Activated CD4-positive, alpha-beta T cell treated with anti-CD3 and anti-CD28 coated beads, Interleukin-2, Interleukin-6, amounts not matched to agents 100 ng/mL and 50 ng/mL, durations not matched to agents 16 hours and 8 hours (primary cell): ENCODE results near the gene RNASE12.
"Not testable (repeated sequence)": the region's sequence is repeated elsewhere in the genome, so short reads cannot be mapped to it uniquely, and the experiment has no call there.

ENCODE experiments used
- DNase-seq: peaks from one replicate; pipeline ENCODE4 v3.0.0-alpha.2; 2020

The RNASE12 gene, protein sequence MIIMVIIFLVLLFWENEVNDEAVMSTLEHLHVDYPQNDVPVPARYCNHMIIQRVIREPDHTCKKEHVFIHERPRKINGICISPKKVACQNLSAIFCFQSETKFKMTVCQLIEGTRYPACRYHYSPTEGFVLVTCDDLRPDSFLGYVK

DNA sequence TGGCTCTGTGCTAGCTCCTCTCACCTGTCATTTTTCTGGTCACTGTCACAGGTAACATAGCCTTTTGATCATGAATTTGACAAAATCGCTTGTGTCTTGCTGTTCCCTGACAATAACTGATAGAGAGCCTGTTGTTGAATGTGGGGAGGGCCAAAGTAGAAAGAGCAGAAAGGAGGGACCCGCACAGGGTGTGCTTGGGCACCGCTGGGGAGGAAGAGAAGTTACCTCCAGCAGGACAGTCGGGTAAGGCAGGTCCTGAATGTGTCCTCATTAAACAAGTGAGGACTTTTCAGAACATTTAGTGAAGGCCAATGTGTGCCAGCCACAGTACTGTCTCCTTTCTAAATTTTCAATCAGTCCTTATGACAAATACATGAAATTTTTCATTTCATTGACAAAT is at the start of gene RNASE12:
RNASE12 (minus strand) TSS at position 142 of the 400 bp plus-strand sequence. CDS start 653 bp downstream, outside the sequence.
- DNase-seq, result no peak

DNA sequence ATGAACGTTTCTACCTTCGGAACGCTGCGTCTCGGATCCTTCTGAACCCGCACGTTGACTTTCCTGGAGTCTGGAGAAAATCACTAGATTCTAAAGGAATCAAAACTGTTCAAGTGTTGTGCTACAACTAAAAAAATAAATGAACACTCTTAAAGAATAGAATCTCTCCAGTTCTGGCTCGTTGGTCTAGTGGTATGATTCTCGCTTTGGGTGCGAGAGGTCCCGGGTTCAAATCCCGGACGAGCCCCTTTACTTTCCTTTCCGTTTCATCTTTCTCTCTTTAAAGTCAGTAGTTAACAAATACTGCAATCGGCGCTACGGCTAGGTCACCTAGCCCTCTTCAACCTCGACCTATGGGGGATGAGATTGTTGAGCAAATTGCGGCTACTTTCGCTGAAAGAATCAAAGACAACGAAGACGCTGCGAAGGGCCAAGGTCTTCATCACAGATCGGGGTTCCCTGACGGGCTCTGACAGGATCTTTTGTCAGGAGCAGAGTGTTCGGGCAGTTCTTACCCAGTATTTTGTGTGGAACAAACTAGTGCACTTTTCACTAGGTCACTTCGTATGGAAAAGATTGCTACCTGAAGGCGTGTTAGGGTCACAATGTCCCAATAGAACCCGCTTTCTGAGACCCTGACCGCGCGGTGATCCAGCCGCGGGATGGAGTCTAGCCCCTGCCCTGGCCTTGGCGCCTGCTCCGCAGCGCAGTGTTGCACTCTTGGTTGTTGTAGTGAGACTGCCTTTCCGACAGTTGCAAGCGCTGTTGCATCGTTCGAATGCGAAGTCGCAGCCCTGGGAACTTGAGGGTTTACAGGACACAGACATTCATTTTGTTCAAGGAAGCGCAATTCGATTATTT is 41.9 kb upstream of the RNASE12 start:
- peak; percentile 92 for DNase-seq

DNA sequence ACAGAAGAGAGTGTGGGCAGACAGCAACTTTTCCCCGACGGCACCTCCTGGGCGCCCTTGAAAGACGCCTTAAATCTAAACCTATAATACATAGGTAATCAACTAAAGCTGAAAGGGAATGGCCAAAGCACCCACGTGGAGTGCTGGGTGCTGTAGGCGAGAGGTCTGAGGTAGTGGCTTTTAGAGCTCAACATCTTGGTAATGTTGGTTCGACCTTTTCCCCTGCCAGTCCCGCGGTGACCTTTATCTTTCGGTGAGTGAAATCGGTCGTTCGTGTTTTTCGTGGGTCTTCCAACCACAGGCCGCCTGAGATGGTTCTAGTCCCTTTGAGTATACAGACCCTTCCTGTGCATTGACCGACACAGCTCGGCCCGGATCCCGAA is 41.3 kb upstream of the RNASE12 start:
- peak; percentile 58 for DNase-seq

DNA sequence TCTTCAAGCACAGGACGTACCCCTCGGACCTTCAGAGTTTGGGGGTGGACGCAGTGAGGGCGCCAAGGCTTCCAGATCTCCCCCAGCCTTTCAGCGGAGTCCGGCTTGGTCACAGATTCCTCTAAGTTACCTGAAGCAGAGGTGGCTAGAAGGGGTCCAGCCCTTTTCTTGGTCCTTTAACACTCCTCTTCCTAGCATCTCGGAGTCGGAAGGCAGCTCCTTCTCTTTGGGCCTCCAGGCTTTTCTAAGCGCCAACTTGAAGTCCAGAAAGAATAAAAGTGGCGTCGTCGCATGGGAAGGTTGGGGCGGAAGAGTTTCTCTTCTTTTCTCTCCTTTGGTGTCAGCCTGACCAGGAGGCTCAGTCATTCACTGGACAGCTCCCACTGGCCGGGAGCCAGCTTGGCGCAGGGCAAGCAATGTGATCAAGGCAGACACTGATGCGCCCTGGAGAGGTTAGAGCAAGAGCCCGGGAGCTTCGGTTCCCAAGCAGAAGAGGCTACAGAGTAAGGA is 40.8 kb upstream of the RNASE12 start:
- no peak for DNase-seq

DNA sequence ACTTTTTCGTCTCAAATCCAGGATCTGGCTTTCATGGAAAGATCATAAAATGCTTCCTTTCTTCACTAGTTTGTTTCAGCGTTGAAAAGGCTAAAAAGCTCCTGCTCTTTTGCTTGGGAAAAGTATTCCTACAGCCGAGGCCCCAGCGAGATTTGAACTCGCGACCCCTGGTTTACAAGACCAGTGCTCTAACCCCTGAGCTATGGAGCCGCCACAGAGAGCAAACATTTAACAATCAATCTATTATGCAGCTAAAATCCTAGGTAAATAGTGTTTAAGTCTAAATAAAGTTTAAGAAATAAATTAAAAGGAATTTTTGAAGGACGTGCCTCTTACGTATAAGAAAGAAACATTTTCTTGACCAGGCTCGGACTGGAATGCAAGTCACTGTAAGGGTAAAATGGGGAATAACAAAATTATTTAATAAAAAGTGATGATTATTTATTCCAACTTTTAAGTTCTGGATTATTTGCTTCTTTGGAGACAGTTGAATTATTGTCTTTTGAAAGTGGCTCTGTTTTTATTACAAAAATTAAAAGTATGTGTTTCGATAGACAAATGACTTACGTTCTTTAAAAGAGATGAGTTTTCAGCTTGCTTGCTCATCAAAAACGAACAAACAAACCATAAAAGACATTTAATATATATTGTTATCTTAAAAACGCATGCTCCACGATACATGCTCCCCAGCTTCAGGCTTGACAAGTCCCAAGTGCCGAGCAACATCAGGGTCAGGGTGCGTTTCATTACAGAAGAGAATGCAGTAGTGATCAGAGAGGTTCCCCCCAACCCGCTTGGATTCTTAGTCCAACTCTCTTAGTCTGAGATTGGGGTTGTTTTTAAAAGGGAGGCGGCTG is 40.1 kb upstream of the RNASE12 start:
- peak; percentile 85 for DNase-seq

DNA sequence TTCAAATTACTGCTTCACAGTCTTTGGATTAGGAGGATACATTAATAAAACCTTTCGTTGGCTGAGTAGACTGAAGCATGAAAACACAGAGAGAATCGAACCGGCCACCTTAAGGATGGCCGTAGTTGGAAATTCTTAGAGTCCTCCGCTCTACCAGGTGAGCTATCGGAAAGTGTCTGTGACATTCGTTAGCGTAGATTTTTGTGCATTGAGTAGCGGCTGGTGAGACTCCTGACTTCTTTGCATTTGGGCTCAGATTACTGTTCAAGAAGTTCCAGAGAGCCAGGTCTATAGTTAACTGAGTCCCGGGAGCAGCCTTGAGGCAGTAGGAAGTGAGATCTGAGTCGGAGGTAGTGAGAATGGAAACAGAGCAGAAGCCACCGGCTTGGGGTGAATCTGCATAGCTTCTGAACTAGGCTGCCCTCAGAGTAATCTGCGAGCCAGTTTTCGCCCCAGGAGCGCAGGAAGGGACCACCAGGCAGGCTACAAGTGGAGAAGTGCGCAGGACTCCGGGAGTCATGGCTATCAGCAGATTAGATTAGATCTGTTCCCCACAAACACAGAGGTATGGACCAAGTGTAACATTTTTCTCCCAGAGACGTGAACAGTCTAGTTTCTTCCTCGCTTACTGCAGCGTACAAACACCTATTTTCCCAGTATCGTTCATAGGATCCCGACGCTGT is 39.3 kb upstream of the RNASE12 start:
- peak; percentile 85 for DNase-seq

DNA sequence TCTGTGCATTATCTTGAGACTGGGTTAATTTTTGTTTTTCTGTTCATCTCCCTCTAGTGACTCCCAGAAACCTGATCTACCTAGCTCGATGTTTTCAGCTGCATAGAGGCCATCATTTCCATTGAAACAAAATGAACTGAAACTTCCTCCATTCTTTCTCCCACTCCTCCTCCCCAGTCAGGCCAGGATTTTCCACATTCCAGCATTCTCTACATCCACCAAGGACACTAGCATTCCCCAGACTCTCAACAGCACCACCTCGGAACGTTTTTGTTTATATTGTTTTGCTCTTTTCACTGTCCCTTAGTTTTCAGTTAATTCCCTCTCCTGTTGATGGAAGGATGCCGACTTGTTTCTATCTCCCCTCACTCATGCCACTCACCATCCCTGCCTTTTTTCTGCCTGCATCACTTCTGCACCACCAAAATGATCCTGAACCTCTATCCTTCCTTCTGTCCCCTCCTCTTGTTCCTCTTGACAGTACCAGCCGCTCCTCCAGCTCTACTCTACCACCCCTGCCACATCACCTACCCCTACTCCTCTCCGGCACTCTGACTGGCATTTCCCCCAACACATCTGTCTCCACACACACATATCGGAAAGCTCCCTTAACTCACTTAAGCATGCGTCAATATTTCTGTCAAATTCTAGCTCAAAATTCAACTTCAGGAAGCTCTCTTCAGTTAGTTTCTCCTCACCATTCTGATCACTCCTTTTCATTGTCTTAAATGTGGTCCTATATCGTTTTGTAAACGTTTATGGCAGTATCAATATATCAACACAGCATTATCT is 37.1 kb upstream of the RNASE12 start:
- no peak for DNase-seq

DNA sequence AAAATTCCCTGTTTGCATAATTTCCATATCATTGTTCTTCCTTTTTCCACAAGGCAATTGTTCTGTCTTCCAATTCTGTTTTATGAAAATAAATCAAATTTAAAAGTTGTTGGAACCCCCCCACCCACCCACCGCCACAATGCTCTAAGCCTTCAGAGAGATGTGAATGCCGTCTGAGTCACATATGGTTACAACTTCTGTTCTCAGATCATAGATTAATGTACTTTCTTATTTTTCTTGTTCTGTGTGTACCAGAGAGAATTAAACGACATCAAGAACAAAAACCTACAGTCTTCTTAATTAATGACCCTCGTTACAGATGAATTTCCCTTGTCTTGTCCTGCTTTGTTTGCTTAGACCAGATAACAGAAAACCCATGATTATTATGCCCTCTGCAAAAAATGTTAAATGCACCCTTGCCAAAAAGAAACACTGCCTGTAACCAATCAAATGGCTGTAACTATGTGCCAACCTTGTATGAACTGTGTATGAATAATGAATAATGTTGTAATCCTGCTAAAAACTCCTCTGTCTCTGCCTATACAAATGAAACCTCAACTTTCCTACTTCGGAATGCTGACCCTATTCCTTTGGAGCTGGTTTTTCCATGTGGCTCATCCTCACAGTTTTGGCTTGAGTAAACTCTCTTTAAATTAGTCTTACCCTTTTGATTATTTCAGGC is 36.3 kb upstream of the RNASE12 start:
- no peak for DNase-seq

DNA sequence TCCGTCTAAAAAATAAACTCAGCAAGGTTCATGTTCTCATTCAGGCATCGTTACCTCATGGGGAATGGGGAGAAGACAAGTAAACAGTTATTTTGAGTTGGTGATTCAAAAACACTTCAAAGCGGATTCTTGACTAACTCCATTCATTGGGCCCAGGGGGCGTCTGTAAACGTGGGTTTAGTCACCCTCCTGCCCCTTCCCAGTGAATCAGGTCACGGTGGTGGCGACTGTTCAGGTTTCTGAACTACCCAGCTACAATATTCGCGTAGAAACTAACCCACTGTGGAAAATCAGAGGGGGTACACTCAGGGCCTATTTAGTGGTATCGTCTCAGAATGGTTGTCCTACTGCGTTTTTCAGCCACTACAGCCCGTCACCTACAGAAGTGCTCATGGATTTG is 35.1 kb upstream of the RNASE12 start:
- DNase-seq, result no peak

DNA sequence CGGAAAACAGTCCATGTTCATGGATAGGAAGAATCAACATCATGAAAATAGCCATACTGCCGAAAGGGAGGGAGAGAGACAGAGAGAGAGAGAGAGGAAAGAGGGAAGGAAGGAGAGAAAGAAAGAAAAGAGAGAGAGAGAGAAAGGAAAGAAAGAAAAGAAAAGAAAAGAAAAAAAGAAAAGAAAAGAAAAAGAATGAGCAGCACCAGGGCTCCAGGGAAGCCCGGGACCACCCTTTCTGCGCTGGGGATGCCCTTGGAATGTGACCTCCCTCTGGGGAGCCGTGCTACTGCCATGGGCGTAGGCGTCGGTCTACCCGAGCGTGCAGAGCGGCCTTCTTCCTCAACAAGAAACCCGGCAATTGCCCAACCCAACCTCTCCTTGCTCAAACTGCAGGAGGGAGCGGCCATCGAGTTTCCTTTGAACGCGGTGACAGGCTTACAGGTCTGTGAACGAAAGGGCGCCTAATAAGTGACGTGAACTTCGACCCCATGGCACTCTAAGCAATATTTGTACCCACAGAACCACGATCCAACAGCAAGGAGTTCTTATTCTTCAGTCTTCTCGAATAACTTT is 33.4 kb upstream of the RNASE12 start:
- peak; percentile 75 for DNase-seq

DNA sequence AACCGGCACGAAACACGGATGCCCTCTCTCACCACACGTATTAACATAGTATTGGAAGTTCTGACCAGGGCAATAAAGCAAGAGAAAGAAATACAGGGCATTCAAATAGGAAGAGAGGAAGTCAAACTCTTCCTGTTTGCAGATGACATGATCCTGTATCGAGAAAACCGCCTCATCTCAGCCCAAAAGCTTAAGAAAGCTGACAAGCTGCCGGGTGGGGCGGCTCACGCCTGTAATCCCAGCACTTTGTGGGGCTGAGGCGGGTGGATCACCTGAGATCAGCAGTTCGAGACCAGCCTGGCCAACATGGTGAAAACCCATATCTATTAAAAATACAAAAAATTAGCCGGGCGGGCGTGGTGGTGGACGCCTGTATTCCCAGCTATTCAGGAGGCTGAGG is 32.6 kb upstream of the RNASE12 start:
- DNase-seq, result peak; percentile 70

DNA sequence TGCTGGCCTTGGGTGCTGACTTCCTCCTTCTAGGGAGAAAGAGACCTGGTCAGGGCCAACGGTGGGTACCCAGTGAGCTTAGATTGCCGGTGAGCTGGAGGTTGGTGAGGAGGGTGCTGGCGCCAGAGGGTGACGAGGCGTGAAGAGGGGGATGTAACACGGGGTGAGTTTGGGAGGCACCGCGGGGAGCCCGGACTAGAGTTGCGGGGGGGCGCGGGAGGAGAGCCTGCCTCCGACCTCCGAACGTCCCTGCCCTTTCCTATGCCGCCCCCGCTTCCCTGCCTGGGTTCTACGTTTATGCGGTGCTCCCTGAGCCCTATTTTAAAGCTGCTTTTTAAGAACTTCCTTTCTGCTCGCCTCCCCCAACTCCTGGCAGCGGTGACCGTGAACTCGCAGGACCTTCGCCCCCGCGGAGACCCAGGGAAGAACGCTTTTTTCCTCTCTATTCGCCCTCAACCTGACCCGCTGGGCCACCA is 31.7 kb upstream of the RNASE12 start:
- DNase-seq, result no peak

DNA sequence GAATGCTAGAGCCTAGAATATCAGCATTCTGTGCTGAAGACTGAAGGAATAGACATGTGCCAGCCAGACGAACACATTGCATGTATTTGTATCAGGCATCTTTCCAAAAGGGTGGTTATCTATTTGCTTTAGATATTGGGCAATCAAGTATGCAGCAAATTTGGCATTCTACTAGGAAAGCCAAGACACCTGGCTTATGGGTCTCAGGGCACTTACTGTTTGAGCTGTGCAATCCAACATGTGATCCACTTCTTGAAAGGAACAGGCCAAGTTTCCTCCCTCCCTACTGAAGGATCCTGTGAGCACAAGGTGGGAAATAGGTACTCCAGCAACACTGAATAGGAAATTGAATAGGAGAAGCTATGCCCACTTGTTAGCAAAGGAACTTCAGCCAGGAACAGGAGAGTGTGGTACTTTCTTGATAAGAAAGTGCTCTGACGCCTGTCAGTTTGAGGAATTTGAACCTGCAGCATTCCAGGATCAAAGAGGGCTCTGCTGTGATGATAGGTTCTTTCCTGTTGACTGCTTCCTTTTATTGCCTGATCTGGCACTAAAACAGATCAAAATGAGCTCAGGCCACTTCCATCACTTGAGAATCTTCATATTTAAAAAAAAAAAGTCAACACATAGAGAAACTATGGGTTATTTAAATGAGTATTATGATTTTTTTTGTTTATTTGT is 29.8 kb upstream of the RNASE12 start:
- no peak for DNase-seq

DNA sequence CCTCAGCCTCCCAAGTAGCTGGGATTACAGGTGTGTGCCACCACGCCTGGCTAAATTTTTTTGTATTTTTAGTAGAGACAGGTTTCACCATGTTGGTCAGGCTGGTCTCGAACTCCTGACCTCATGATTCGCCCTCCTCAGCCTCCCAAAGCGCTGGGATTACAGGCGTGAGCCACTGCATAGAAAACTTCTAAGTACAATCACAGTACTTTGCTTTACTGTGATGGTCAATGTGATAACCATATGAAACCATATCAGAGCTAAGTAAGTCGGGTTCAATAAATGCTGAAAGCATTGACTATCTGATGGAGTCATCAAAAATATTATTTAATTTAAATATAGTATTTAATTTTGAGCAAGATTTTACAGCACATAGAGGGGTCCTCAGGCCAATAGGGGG is 28.5 kb upstream of the RNASE12 start:
- DNase-seq, result not testable (repeated sequence)

DNA sequence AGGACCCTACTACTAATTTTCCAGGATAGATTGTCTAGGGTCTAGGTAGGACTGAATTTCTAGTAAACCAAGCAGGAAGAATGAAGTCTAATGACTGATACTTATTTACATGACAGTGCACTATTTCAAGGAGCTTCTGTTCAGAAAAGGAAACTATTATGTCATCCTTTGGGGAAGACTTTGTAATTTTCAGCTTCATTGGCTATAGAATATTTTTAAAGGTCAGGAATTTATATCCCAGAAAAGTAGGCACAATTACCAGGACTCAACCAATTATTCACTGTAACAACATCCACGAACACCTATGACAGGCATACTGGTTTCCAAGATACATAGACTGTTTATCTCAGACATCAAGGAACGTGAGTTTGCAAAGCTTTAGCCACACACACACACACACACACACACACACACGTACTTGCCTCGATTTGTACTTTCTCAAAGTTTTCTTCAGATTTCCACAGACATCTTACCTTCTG is 27.1 kb upstream of the RNASE12 start:
- DNase-seq, result no peak

DNA sequence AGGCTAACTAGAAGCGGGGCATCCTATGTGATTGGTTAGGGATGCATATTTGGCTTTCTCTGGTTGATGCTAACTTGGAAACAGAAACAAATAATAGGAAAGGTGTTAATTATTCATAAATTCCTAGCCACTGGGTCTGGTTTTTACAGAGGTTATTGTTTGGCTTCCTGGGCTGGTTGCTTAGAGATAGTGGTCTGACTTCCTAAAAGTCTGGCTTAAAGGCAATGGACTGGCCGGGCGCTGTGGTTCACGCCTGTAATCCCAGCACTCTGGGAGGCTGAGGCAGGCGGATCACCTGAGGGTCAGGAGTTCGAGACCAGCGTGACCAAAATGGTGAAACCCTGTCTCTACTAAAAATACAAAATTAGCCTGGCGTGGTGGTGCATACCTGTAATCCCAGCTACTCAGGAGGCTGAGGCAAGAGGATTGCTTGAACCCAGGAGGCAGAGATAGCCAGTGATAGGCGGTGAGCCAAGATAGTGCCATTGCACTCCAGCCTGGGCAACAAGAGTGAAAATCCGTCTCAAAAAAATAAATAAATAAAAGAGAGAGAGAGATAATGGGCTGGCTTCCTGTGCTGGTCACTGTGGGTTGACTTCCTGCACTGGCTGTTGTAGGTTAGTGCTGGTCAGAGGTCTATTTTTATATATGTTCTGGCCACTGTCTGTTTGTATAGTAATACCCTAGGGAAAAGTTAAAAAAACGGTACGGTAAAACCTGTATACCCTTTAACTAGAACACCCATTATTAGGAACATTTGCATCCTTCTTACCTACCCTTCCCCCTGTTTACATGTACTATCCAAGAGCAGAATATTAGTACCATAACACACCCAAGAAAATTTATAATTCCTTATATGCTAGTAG is 26.2 kb upstream of the RNASE12 start:
- no peak for DNase-seq

DNA sequence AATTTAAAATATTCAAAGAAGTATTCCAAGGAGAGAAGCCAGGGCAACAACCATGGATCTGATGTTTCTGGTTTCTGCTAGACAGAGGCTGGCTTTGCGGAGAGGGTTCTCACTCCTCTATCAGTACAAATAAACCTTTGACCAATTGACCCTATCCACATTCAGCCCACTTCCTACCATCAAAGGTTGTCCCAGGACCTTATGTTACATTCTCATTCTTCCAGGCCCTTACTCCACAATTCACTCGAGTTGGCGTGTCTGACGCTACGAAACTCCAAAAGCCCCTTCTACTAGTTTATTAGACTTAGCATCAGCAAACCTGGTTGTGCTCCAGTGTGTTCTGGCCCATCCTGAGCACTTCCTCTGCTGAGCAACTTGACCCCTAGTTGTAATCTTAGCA is 24.8 kb upstream of the RNASE12 start:
- no peak for DNase-seq

DNA sequence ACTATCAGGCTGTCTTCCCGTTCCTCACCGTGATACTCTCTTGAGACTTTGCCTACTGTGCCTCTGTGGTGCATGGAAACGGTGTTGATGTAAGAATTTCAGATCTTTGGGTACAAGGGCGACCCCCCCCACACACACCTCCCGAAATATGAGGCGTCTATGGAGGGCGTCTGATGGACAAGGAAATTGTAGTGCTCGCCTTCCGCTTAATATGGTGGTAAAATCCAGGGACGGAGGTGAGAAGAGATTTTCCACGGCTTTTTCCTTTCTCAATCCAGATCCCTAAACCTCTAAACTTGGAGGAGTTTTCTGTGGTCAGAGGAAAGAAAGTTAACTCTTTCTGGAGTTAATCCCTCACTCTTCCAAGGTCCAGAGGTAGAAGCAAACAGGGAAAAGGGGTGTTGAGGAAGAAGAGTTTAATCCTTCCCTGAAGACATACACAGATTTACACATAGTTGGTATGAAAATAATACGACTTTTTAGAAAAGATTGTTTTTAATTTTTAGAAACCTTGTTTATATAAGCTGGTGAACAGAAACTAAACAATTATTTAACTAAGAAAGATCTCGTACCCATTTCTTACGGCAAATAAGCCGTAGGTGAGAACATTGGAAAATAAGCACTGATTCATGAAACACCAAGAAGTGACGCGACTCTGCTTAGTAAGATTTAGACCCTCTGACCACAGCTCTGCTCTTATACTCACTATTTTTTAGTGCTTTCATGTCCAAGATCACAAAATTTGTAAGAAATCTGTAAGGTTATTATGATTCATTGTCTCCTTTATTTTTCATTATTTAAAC is 23.1 kb upstream of the RNASE12 start:
- peak; percentile 46 for DNase-seq
